Stomach (tissue), 4 donors: ENCODE measurements around the gene MID1.

Experiments used
- POLR2A ChIP-seq, 4 donors: fragments of 450-650 bp; IDR thresholded peaks; one replicate each; pipeline ENCODE4 v1.6.1; 2016; ENCODE audit warnings: antibody characterized with exemption in 4 of 4, control low read depth in 2 of 4, mild to moderate bottlenecking in 1 of 4, moderate library complexity in 1 of 4
- POLR2AphosphoS5 ChIP-seq, 3 donors: sonication (generic); formaldehyde crosslinking; IDR thresholded peaks; one replicate each; pipeline ENCODE4 v1.6.1; 2016; ENCODE audit warnings: antibody characterized with exemption in 3 of 3

DNA sequence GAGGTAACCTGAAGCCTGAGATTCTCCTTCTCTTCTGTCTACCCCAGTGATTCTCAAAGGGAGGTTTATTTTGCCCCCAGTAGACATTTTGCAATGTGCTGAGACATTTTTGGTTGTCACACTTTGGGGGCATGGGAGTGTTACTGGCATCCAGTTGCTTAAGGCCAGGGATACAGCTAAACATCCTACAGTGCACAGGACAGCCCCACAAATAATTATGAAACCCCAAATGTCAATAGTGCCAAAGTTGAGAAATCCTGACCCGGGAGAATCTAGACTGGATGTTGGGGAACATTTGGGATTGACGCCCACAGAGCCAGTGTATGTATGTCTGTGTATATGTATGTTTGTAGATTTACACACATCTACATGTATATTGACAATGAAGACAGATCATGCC lies 13.2 kb downstream of the MID1 start:
- TF ChIP-seq POLR2AphosphoS5 (IDR thresholded peaks at IDR 0.05) = no peak
- no peak for TF ChIP-seq POLR2A (IDR thresholded peaks at IDR 0.05)
